WTC11 (cell line): Measurements from ENCODE around the gene SMIM20. TPM values are rescaled to one million over a fixed set of nuclear protein-coding genes. Genes with fewer than 3 reads are reported as not detected.

ENCODE experiments used
- ATAC-seq: fragments of 200-7000 bp; cut with Tn5 transposase; 2 replicates; pipeline ENCODE4 v1.10.0; 2021; ENCODE audit warnings: mild to moderate bottlenecking, moderate library complexity
- CTCF ChIA-PET: fragments of 300-600 bp; sonication (Branson Sonifier 250); formaldehyde crosslinking; loops from one replicate; lab custom pipeline; 2021; ENCODE audit warnings: antibody characterized with exemption; lab: Charles Lee
- POLR2A ChIA-PET: fragments of 350-600 bp; sonication (Branson Sonifier 250); formaldehyde crosslinking; loops from one replicate; lab custom pipeline; 2021; ENCODE audit warnings: antibody characterized with exemption; lab: Charles Lee
- DNase-seq: peaks from one replicate; pipeline ENCODE4 v3.0.0; 2021; ENCODE audit warnings: low spot score
- H3K27ac Mint-ChIP-seq: 2 replicates; pipeline ENCODE4 v1.8.0; 2021; ENCODE audit warnings: mixed read lengths
- H3K27me3 Mint-ChIP-seq: 2 replicates; pipeline ENCODE4 v1.8.0; 2021; ENCODE audit warnings: low read depth, mild to moderate bottlenecking, moderate library complexity, mixed read lengths
- H3K36me3 Mint-ChIP-seq: 2 replicates; pipeline ENCODE4 v1.8.0; 2021; ENCODE audit warnings: mixed read lengths
- H3K4me1 Mint-ChIP-seq: 2 replicates; pipeline ENCODE4 v1.8.0; 2022; ENCODE audit warnings: mixed read lengths
- H3K4me3 Mint-ChIP-seq: 2 replicates; pipeline ENCODE4 v1.8.0; 2021; ENCODE audit warnings: mild to moderate bottlenecking, moderate library complexity, mixed read lengths
- H3K9me3 Mint-ChIP-seq: 2 replicates; pipeline ENCODE4 v1.8.0; 2021; ENCODE audit warnings: mixed read lengths
- EMX1 ChIP-seq: fragments of 250-450 bp; sonication (Bioruptor Pico); IDR thresholded peaks from 2 replicates; pipeline ENCODE4 v1.8.0; 2021; ENCODE audit warnings: mild to moderate bottlenecking
- FOXP1 ChIP-seq: sonication (generic); formaldehyde crosslinking; IDR thresholded peaks from 2 replicates; pipeline ENCODE4 v1.8.0; 2022; ENCODE audit warnings: missing genetic modification reagents, mild to moderate bottlenecking, moderate library complexity, borderline replicate concordance
- GABPB1 ChIP-seq: sonication (generic); formaldehyde crosslinking; IDR thresholded peaks from 2 replicates; pipeline ENCODE4 v1.8.1; 2023; ENCODE audit warnings: mild to moderate bottlenecking, missing genetic modification reagents
- HMGA2 ChIP-seq: fragments of 250-450 bp; sonication (Bioruptor Pico); IDR thresholded peaks from 2 replicates; pipeline ENCODE4 v1.4.0; 2021; ENCODE audit warnings: mild to moderate bottlenecking, moderate library complexity
- JAZF1 ChIP-seq: fragments of 250-450 bp; sonication (Bioruptor Pico); IDR thresholded peaks from 2 replicates; pipeline ENCODE4 v1.9.0; 2021; ENCODE audit warnings: moderate library complexity, mild to moderate bottlenecking, inconsistent platforms
- JUN ChIP-seq: sonication (generic); formaldehyde crosslinking; IDR thresholded peaks from 2 replicates; pipeline ENCODE4 v1.8.0; 2023; ENCODE audit warnings: mild to moderate bottlenecking, missing genetic modification reagents
- NFE2L1 ChIP-seq: sonication (generic); formaldehyde crosslinking; IDR thresholded peaks from 2 replicates; pipeline ENCODE4 v1.8.1; 2023; ENCODE audit warnings: missing genetic modification reagents
- NFYB ChIP-seq: sonication (generic); formaldehyde crosslinking; conservative IDR thresholded peaks from 2 replicates; pipeline ENCODE4 v1.8.0; 2022; ENCODE audit warnings: low read depth, missing genetic modification reagents
- OVOL2 ChIP-seq: fragments of 250-450 bp; sonication (Bioruptor Pico); IDR thresholded peaks from 2 replicates; pipeline ENCODE4 v1.9.0; 2021; ENCODE audit warnings: mild to moderate bottlenecking, borderline replicate concordance
- PRRX2 ChIP-seq: fragments of 250-450 bp; sonication (Bioruptor Pico); IDR thresholded peaks from 2 replicates; pipeline ENCODE4 v1.8.0; 2021; ENCODE audit warnings: mild to moderate bottlenecking
- RORB ChIP-seq: fragments of 250-450 bp; sonication (Bioruptor Pico); IDR thresholded peaks from 2 replicates; pipeline ENCODE4 v1.9.0; 2021; ENCODE audit warnings: mild to moderate bottlenecking
- TP53 ChIP-seq: sonication (generic); formaldehyde crosslinking; IDR thresholded peaks from 2 replicates; pipeline ENCODE4 v1.8.1; 2023; ENCODE audit warnings: mild to moderate bottlenecking, missing genetic modification reagents
- ZNF121 ChIP-seq: sonication (generic); formaldehyde crosslinking; IDR thresholded peaks from 2 replicates; pipeline ENCODE4 v1.8.0; 2023; ENCODE audit warnings: missing genetic modification reagents
- ZNF416 ChIP-seq: fragments of 250-450 bp; sonication (Bioruptor Pico); IDR thresholded peaks from 2 replicates; pipeline ENCODE4 v1.9.0; 2021; ENCODE audit warnings: mild to moderate bottlenecking, inconsistent platforms
- ZSCAN18 ChIP-seq: fragments of 250-450 bp; sonication (Bioruptor Pico); IDR thresholded peaks from 2 replicates; pipeline ENCODE4 v2.1.2; 2022; ENCODE audit warnings: mild to moderate bottlenecking, moderate library complexity
- total RNA-seq: library from RNA; stranded (reverse); gene quantifications from 3 replicates; pipeline ENCODE4 v1.2.3, GENCODE V29; 2021
- TF ChIP-seq, protein P1 (sequence below): sonication (generic); formaldehyde crosslinking; IDR thresholded peaks from 2 replicates; pipeline ENCODE4 v1.8.1; 2022; ENCODE audit warnings: missing genetic modification reagents, borderline replicate concordance
- TF ChIP-seq, protein P2 (sequence below): fragments of 250-450 bp; sonication (Bioruptor Pico); IDR thresholded peaks from 2 replicates; pipeline ENCODE4 v1.9.0; 2021; ENCODE audit warnings: mild to moderate bottlenecking
- TF ChIP-seq, protein P3 (sequence below): sonication (generic); formaldehyde crosslinking; IDR thresholded peaks from 2 replicates; pipeline ENCODE4 v1.8.0; 2022; ENCODE audit warnings: missing genetic modification reagents
- TF ChIP-seq, protein P4 (sequence below): sonication (generic); formaldehyde crosslinking; IDR thresholded peaks from 2 replicates; pipeline ENCODE4 v1.8.1; 2022; ENCODE audit warnings: low read depth, missing genetic modification reagents, borderline replicate concordance
- TF ChIP-seq, protein P5 (sequence below): sonication (generic); formaldehyde crosslinking; IDR thresholded peaks from 2 replicates; pipeline ENCODE4 v1.8.0; 2023; ENCODE audit warnings: mild to moderate bottlenecking, missing genetic modification reagents
- TF ChIP-seq, protein P6 (sequence below): sonication (generic); formaldehyde crosslinking; IDR thresholded peaks from 2 replicates; pipeline ENCODE4 v1.8.0; 2022; ENCODE audit warnings: mild to moderate bottlenecking, missing genetic modification reagents

The SMIM20 gene
- total RNA-seq, 1 experiment from 2014 or later: 39.4 TPM

GRCh38 chr4:25875281-25875745 is 38.7 kb upstream of the SMIM20 start:
- peaks cover 2% of the 10 kb centered on the region; the same call in 1 of the 2 replicates for H3K27me3 Mint-ChIP-seq
- POLR2A ChIA-PET: no interaction called here
- TF ChIP-seq, protein P1, sequence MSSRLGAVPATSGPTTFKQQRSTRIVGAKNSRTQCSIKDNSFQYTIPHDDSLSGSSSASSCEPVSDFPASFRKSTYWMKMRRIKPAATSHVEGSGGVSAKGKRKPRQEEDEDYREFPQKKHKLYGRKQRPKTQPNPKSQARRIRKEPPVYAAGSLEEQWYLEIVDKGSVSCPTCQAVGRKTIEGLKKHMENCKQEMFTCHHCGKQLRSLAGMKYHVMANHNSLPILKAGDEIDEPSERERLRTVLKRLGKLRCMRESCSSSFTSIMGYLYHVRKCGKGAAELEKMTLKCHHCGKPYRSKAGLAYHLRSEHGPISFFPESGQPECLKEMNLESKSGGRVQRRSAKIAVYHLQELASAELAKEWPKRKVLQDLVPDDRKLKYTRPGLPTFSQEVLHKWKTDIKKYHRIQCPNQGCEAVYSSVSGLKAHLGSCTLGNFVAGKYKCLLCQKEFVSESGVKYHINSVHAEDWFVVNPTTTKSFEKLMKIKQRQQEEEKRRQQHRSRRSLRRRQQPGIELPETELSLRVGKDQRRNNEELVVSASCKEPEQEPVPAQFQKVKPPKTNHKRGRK: no peak
- no peak for TF ChIP-seq HMGA2 (CRISPR knock-in tag)
- no peak for TF ChIP-seq RORB (CRISPR knock-in tag)
- TF ChIP-seq, protein P2, sequence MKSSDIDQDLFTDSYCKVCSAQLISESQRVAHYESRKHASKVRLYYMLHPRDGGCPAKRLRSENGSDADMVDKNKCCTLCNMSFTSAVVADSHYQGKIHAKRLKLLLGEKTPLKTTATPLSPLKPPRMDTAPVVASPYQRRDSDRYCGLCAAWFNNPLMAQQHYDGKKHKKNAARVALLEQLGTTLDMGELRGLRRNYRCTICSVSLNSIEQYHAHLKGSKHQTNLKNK (CRISPR knock-in tag): no peak
- TF ChIP-seq EMX1 (CRISPR knock-in tag): no peak
- no peak for TF ChIP-seq JUN
- no peak for TF ChIP-seq TP53
- TF ChIP-seq, protein P3, sequence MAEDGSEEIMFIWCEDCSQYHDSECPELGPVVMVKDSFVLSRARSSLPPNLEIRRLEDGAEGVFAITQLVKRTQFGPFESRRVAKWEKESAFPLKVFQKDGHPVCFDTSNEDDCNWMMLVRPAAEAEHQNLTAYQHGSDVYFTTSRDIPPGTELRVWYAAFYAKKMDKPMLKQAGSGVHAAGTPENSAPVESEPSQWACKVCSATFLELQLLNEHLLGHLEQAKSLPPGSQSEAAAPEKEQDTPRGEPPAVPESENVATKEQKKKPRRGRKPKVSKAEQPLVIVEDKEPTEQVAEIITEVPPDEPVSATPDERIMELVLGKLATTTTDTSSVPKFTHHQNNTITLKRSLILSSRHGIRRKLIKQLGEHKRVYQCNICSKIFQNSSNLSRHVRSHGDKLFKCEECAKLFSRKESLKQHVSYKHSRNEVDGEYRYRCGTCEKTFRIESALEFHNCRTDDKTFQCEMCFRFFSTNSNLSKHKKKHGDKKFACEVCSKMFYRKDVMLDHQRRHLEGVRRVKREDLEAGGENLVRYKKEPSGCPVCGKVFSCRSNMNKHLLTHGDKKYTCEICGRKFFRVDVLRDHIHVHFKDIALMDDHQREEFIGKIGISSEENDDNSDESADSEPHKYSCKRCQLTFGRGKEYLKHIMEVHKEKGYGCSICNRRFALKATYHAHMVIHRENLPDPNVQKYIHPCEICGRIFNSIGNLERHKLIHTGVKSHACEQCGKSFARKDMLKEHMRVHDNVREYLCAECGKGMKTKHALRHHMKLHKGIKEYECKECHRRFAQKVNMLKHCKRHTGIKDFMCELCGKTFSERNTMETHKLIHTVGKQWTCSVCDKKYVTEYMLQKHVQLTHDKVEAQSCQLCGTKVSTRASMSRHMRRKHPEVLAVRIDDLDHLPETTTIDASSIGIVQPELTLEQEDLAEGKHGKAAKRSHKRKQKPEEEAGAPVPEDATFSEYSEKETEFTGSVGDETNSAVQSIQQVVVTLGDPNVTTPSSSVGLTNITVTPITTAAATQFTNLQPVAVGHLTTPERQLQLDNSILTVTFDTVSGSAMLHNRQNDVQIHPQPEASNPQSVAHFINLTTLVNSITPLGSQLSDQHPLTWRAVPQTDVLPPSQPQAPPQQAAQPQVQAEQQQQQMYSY (CRISPR knock-in tag): no peak
- TF ChIP-seq NFE2L1 (CRISPR knock-in tag): no peak
- TF ChIP-seq GABPB1 (CRISPR knock-in tag): no peak
- TF ChIP-seq, protein P4, sequence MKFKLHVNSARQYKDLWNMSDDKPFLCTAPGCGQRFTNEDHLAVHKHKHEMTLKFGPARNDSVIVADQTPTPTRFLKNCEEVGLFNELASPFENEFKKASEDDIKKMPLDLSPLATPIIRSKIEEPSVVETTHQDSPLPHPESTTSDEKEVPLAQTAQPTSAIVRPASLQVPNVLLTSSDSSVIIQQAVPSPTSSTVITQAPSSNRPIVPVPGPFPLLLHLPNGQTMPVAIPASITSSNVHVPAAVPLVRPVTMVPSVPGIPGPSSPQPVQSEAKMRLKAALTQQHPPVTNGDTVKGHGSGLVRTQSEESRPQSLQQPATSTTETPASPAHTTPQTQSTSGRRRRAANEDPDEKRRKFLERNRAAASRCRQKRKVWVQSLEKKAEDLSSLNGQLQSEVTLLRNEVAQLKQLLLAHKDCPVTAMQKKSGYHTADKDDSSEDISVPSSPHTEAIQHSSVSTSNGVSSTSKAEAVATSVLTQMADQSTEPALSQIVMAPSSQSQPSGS (CRISPR knock-in tag): no peak
- TF ChIP-seq, protein P5, sequence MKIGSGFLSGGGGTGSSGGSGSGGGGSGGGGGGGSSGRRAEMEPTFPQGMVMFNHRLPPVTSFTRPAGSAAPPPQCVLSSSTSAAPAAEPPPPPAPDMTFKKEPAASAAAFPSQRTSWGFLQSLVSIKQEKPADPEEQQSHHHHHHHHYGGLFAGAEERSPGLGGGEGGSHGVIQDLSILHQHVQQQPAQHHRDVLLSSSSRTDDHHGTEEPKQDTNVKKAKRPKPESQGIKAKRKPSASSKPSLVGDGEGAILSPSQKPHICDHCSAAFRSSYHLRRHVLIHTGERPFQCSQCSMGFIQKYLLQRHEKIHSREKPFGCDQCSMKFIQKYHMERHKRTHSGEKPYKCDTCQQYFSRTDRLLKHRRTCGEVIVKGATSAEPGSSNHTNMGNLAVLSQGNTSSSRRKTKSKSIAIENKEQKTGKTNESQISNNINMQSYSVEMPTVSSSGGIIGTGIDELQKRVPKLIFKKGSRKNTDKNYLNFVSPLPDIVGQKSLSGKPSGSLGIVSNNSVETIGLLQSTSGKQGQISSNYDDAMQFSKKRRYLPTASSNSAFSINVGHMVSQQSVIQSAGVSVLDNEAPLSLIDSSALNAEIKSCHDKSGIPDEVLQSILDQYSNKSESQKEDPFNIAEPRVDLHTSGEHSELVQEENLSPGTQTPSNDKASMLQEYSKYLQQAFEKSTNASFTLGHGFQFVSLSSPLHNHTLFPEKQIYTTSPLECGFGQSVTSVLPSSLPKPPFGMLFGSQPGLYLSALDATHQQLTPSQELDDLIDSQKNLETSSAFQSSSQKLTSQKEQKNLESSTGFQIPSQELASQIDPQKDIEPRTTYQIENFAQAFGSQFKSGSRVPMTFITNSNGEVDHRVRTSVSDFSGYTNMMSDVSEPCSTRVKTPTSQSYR: no peak
- H3K36me3 Mint-ChIP-seq: no peaks in the 10 kb centered on the region
- ATAC-seq (no peak), DNase-seq (no peak)
- peaks cover 4% of the 10 kb centered on the region; the same call in 1 of the 2 replicates for H3K9me3 Mint-ChIP-seq
- CTCF ChIA-PET: no interaction called here
- H3K4me1 Mint-ChIP-seq: no peaks in the 10 kb centered on the region; the same call in 1 of the 2 replicates
- no peak overlapping the region for H3K4me3 Mint-ChIP-seq
- H3K27ac Mint-ChIP-seq: no peak overlapping the region

- H3K36me3 Mint-ChIP-seq: no peaks in the 10 kb centered on the region
- no peak for ATAC-seq
- H3K9me3 Mint-ChIP-seq: peaks cover 4% of the 10 kb centered on the region; the same call in 1 of the 2 replicates
- ChIA-PET CTCF (no interaction called here), POLR2A (no interaction called here)
- no peak overlapping the region for H3K27ac Mint-ChIP-seq
- no peak overlapping the region for H3K4me3 Mint-ChIP-seq
- H3K27me3 Mint-ChIP-seq: no peaks in the 10 kb centered on the region; the same call in 1 of the 2 replicates
- DNase-seq: no peak
- no peaks in the 10 kb centered on the region; the same call in 1 of the 2 replicates for H3K4me1 Mint-ChIP-seq
- no peak for TF ChIP-seq ZSCAN18 (CRISPR knock-in tag)
- no peak for TF ChIP-seq ZNF121 (CRISPR knock-in tag)
- TF ChIP-seq, protein P6, sequence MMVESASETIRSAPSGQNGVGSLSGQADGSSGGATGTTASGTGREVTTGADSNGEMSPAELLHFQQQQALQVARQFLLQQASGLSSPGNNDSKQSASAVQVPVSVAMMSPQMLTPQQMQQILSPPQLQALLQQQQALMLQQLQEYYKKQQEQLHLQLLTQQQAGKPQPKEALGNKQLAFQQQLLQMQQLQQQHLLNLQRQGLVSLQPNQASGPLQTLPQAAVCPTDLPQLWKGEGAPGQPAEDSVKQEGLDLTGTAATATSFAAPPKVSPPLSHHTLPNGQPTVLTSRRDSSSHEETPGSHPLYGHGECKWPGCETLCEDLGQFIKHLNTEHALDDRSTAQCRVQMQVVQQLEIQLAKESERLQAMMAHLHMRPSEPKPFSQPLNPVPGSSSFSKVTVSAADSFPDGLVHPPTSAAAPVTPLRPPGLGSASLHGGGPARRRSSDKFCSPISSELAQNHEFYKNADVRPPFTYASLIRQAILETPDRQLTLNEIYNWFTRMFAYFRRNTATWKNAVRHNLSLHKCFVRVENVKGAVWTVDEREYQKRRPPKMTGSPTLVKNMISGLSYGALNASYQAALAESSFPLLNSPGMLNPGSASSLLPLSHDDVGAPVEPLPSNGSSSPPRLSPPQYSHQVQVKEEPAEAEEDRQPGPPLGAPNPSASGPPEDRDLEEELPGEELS (CRISPR knock-in tag): no peak
- TF ChIP-seq, protein P4 (CRISPR knock-in tag): no peak
- TF ChIP-seq NFYB (CRISPR knock-in tag): no peak
- TF ChIP-seq FOXP1: no peak
- no peak for TF ChIP-seq JAZF1 (CRISPR knock-in tag)
- no peak for TF ChIP-seq PRRX2 (CRISPR knock-in tag)
- no peak for TF ChIP-seq ZNF416 (CRISPR knock-in tag)
- no peak for TF ChIP-seq OVOL2 (CRISPR knock-in tag)
Observed at GRCh38 chr4:25878676-25879075, 35.3 kb upstream of the SMIM20 start.
